Stimulated activated CD8-positive, alpha-beta memory T cell treated with anti-CD3 and anti-CD28 coated beads, Interleukin-7, amount 100 ng/mL, for 48 hours (primary cell): ENCODE data around the gene PIGP.
"Not testable (repeated sequence)": the region's sequence is repeated elsewhere in the genome, so short reads cannot be mapped to it uniquely, and the experiment has no call there.

Experiments used
- DNase-seq, 2 donors: peaks; one replicate each; pipeline ENCODE4 v3.0.0-alpha.2; 2020; ENCODE audit warnings: low read depth in 1 of 2; ENCODE audit errors: extremely low read depth in 1 of 2

Gene PIGP

GRCh38 chr21:37045149-37045548, 27.7 kb downstream of the PIGP start:
- DNase-seq = no peak

DNA sequence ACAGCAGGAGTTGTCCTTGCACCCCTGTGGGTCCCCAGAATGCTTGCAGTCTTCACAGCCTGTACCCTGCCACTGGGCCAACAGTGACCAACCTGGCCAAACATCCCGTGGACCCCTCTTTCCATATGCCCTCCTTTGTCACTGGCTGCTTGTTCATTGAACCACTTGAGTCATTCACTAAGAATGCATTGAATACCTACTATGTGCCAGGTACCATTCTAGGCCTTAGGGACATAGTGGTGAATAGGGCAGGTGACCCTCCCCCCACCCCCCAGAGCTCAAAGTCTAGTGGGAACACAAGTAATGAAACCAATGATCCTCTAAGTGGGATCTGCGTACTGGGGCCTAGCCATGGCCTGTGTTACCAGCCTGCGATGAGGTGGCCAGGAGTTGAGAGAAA, 28.2 kb downstream of the PIGP start:
- no peak for DNase-seq

- no peak for DNase-seq
These were observed 29.1 kb downstream of the PIGP start for GRCh38 chr21:37043818-37044217.

GRCh38 chr21:37041706-37042271, 31.1 kb downstream of the PIGP start:
- DNase-seq = no peak

- DNase-seq = no peak
These were observed 32.7 kb downstream of the PIGP start for GRCh38 chr21:37040212-37040611.

GRCh38 chr21:37039411-37040075, 33.3 kb downstream of the PIGP start:
- no peak for DNase-seq

DNA sequence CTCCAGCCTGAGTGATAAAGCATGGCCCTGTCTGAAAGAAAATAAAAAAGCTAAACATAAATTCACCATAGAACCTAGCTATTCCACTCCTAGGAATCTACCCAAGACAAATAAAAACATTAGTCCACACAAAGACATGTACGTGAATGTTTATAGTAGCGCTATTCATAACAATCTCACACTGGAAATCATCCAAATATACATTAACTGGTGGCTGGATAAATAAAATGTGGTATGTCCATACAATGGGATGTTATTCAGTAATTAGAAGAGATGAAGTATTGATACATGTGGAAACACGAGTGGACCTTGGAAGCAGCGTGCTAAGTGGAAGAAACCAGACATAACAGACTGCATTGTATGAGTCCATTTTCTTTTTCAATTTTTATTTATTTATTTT, 36.7 kb downstream of the PIGP start:
- DNase-seq = no peak

DNA sequence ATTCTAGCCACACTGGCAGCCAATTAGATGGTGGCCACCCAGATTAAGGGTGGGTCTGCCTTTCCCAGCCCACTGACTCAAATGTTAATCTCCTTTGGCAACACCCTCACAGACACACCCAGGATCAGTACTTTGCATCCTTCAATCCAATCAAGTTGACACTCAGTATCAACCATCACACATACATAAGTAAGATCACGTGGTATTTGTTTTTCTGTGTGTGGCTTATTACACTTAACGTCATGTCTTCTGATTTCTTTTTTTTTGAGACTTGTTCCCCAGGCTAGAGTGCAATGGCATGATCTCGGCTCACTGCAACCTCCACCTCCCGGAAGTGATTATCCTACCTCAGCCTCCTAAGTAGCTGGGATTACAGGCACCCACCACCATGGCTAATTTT, 38.5 kb downstream of the PIGP start:
- DNase-seq = not testable (repeated sequence)

- no peak for DNase-seq
These were observed 39.9 kb downstream of the PIGP start for GRCh38 chr21:37032877-37033471.

GRCh38 chr21:37032293-37032692, 40.6 kb downstream of the PIGP start:
- DNase-seq = no peak

DNA sequence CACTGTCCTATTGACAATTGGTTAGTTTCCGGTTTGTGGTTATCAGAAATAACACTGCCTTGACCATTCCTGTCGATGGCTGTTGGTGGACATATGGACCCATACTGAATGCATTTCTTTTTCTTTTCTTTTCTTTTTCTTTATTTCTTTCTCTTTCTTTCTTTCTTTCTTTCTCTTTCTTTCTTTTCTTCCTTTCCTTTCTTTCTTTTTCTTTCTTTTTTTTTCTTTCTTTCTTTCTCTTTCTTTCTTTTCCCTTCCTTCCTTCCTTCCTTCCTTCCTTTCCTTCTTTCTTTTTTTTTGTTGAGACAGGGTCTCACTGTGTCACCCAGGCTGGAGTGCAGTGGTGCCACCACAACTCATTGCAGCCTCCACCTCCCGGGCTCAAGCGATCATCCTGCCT, 42.0 kb downstream of the PIGP start:
- DNase-seq = no peak

DNA sequence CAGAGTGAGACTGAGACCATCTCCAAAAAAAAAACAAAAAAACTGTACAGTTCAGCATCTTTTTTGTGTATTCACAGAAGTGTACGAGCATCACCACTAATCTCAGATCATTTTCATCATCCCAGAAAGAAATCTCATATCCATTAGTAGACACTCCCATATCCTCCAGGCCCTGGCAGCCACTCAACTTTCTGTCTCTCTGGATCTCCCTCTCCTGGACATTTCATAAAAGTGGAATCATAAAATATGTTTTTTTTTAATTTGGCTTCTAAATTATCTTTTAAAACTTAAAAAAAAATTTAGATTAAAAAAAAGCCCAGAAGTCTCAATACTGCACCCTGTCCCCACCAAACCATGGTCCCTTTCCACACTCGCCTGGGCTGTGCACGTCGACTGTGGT, 44.3 kb downstream of the PIGP start:
- no peak for DNase-seq

DNA sequence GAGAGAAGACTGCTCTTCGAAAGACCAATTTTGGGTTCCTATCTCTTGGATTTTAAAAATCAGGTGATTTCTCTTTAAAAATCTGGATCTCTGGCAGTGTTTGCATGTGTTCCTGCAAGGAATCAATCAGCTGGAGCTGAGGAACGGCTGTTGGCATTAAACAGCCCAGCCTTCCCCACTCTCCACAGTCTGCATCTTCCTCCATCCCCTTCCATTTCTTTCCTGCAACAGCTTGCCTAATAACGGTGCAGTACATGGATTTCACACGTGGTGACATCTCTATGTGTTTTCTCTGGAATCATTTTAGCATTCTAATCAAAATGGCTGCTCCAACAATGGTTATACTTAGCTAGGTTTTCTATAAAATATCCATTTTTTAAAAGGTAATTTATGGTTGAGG, 46.4 kb downstream of the PIGP start:
- no peak for DNase-seq

GRCh38 chr21:37017951-37018679, 54.8 kb downstream of the PIGP start:
- DNase-seq = no peak
